ENCODE data around the gene ENKUR.

ENKUR gene

DNA sequence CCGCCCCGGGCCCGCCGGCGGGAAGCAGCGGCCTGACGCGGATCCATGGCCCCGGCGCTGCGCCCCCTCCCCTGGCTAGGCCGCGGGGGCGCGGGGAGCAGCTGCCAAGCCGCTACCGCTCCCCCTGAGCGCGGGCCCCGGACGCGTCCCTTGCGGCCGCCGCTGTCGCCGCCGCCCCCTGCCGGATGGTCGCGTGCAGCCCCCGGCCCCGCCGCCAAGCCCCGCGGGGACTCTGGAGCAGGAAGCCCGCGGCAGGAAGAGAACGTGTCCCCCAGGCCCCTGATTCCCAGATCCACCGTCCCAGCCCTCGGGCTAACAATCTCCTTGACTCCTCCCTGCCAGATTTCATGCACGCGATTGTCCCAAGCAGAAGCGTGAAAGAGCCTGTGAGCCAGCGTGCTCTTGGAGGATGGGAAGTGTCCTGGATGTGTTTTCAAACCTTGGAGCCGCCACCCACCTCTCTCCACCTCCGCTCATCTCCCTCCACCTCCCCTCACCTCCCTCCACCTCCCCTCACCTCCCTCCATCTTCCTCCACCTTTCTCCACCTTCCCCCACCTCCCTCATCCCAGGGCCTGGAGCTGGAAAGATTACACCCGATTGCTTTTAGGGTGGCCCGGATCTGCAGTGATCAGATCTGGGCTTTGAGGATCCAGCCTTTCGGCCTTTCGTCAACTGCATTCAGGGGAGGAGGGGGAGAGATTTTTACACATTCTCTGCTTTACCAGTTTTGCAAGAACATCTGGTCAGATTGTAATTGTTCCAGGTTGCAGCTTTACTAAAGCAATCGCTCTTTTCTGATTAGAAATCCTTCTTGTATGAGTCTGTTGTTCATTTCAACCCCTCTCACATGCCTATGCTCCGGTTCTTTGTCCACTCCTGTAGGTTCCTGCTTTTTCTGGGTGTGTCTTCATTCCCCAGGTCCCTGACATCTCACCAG lies 63.0 kb downstream of the ENKUR start:
- no peak for TF ChIP-seq CSDC2 (CRISPR knock-in tag; IDR thresholded peaks at IDR 0.05)
- no peak for TF ChIP-seq ISL1 (CRISPR knock-in tag; IDR thresholded peaks at IDR 0.05)
- TF ChIP-seq, protein P1, sequence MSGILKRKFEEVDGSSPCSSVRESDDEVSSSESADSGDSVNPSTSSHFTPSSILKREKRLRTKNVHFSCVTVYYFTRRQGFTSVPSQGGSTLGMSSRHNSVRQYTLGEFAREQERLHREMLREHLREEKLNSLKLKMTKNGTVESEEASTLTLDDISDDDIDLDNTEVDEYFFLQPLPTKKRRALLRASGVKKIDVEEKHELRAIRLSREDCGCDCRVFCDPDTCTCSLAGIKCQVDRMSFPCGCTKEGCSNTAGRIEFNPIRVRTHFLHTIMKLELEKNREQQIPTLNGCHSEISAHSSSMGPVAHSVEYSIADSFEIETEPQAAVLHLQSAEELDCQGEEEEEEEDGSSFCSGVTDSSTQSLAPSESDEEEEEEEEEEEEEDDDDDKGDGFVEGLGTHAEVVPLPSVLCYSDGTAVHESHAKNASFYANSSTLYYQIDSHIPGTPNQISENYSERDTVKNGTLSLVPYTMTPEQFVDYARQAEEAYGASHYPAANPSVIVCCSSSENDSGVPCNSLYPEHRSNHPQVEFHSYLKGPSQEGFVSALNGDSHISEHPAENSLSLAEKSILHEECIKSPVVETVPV (CRISPR knock-in tag; IDR thresholded peaks at IDR 0.05) = no peak
- TF ChIP-seq, protein P2, sequence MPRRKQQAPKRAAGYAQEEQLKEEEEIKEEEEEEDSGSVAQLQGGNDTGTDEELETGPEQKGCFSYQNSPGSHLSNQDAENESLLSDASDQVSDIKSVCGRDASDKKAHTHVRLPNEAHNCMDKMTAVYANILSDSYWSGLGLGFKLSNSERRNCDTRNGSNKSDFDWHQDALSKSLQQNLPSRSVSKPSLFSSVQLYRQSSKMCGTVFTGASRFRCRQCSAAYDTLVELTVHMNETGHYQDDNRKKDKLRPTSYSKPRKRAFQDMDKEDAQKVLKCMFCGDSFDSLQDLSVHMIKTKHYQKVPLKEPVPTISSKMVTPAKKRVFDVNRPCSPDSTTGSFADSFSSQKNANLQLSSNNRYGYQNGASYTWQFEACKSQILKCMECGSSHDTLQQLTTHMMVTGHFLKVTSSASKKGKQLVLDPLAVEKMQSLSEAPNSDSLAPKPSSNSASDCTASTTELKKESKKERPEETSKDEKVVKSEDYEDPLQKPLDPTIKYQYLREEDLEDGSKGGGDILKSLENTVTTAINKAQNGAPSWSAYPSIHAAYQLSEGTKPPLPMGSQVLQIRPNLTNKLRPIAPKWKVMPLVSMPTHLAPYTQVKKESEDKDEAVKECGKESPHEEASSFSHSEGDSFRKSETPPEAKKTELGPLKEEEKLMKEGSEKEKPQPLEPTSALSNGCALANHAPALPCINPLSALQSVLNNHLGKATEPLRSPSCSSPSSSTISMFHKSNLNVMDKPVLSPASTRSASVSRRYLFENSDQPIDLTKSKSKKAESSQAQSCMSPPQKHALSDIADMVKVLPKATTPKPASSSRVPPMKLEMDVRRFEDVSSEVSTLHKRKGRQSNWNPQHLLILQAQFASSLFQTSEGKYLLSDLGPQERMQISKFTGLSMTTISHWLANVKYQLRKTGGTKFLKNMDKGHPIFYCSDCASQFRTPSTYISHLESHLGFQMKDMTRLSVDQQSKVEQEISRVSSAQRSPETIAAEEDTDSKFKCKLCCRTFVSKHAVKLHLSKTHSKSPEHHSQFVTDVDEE (CRISPR knock-in tag; IDR thresholded peaks at IDR 0.05) = no peak
- TF ChIP-seq ZNF565 (CRISPR knock-in tag; conservative IDR thresholded peaks at IDR 0.05; ENCODE audit: low read depth) = no peak
- TF ChIP-seq ZFP30 (CRISPR knock-in tag; IDR thresholded peaks at IDR 0.05) = no peak
- no peak for TF ChIP-seq TCF4 (CRISPR knock-in tag; IDR thresholded peaks at IDR 0.05; ENCODE audit: borderline replicate concordance)
- no peak for TF ChIP-seq SNAI2 (CRISPR knock-in tag; IDR thresholded peaks at IDR 0.05)
- no peak for TF ChIP-seq ZFP3 (CRISPR knock-in tag; IDR thresholded peaks at IDR 0.05)
- TF ChIP-seq RARB (CRISPR knock-in tag; IDR thresholded peaks at IDR 0.05) = no peak
- peak; percentile 62 for ATAC-seq

DNA sequence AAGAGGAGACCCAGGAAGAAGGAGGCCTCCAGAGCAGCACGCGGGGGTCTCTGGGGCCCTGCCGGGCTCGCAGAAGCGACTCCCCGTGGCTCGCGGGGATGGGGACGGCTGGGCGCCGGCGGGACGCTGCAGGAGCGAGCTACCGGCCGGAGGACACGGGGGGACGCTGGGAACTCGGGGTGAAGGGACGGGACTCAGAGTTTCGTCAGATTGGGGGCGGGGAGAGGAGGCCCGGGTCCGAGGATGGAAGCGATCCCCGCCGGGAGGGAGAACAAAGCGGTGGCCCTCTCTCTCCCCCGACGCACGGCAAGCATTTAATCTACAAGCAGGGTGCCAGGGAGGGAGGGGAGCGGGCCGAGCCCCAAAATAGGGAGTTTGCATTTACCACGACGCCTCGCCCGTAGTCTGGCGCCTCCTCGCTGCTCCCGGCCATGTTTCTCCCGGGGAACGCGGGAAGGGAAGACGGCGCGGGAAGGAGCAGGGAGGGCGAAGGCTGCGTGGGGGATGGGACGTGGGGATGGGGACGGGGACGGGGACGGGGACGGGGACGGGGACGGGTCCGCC lies 63.7 kb downstream of the ENKUR start, which contains the start of gene PRTFDC1:
PRTFDC1 (minus strand) TSS at position 464 of the 564 bp plus-strand sequence; CDS start at position 433, 31 bp downstream.
- TF ChIP-seq ZFP3 (CRISPR knock-in tag; IDR thresholded peaks at IDR 0.05) (no peak), ESRRG (CRISPR knock-in tag; IDR thresholded peaks at IDR 0.05) (no peak), TOX (CRISPR knock-in tag; IDR thresholded peaks at IDR 0.05; ENCODE audit: borderline replicate concordance) (no peak), ZNF70 (CRISPR knock-in tag; IDR thresholded peaks at IDR 0.05) (no peak), RARB (CRISPR knock-in tag; IDR thresholded peaks at IDR 0.05) (no peak), BACH2 (CRISPR knock-in tag; IDR thresholded peaks at IDR 0.05; ENCODE audit: borderline replicate concordance) (no peak), ZFP30 (CRISPR knock-in tag; IDR thresholded peaks at IDR 0.05) (no peak), ARNTL (CRISPR knock-in tag; IDR thresholded peaks at IDR 0.05; ENCODE audit: borderline replicate concordance, low read depth) (no peak), SNAI2 (CRISPR knock-in tag; IDR thresholded peaks at IDR 0.05) (no peak), ZNF8 (CRISPR knock-in tag; IDR thresholded peaks at IDR 0.05) (no peak), CSDC2 (CRISPR knock-in tag; IDR thresholded peaks at IDR 0.05) (no peak), ISL1 (CRISPR knock-in tag; IDR thresholded peaks at IDR 0.05) (no peak), OSR1 (CRISPR knock-in tag; IDR thresholded peaks at IDR 0.05) (no peak), PPARA (CRISPR knock-in tag; IDR thresholded peaks at IDR 0.05; ENCODE audit: borderline replicate concordance) (no peak)
- TF ChIP-seq, protein P1 (CRISPR knock-in tag; IDR thresholded peaks at IDR 0.05) = no peak
- TF ChIP-seq, protein P3, sequence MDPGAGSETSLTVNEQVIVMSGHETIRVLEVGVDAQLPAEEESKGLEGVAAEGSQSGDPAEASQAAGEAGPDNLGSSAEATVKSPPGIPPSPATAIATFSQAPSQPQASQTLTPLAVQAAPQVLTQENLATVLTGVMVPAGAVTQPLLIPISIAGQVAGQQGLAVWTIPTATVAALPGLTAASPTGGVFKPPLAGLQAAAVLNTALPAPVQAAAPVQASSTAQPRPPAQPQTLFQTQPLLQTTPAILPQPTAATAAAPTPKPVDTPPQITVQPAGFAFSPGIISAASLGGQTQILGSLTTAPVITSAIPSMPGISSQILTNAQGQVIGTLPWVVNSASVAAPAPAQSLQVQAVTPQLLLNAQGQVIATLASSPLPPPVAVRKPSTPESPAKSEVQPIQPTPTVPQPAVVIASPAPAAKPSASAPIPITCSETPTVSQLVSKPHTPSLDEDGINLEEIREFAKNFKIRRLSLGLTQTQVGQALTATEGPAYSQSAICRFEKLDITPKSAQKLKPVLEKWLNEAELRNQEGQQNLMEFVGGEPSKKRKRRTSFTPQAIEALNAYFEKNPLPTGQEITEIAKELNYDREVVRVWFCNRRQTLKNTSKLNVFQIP (CRISPR knock-in tag; IDR thresholded peaks at IDR 0.05; ENCODE audit: borderline replicate concordance, low read depth) = no peak
- TF ChIP-seq, protein P4, sequence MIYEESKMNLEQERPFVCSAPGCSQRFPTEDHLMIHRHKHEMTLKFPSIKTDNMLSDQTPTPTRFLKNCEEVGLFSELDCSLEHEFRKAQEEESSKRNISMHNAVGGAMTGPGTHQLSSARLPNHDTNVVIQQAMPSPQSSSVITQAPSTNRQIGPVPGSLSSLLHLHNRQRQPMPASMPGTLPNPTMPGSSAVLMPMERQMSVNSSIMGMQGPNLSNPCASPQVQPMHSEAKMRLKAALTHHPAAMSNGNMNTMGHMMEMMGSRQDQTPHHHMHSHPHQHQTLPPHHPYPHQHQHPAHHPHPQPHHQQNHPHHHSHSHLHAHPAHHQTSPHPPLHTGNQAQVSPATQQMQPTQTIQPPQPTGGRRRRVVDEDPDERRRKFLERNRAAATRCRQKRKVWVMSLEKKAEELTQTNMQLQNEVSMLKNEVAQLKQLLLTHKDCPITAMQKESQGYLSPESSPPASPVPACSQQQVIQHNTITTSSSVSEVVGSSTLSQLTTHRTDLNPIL (CRISPR knock-in tag; IDR thresholded peaks at IDR 0.05; ENCODE audit: low read depth) = no peak
- TF ChIP-seq, protein P2 (CRISPR knock-in tag; IDR thresholded peaks at IDR 0.05) = no peak
- TF ChIP-seq, protein P5, sequence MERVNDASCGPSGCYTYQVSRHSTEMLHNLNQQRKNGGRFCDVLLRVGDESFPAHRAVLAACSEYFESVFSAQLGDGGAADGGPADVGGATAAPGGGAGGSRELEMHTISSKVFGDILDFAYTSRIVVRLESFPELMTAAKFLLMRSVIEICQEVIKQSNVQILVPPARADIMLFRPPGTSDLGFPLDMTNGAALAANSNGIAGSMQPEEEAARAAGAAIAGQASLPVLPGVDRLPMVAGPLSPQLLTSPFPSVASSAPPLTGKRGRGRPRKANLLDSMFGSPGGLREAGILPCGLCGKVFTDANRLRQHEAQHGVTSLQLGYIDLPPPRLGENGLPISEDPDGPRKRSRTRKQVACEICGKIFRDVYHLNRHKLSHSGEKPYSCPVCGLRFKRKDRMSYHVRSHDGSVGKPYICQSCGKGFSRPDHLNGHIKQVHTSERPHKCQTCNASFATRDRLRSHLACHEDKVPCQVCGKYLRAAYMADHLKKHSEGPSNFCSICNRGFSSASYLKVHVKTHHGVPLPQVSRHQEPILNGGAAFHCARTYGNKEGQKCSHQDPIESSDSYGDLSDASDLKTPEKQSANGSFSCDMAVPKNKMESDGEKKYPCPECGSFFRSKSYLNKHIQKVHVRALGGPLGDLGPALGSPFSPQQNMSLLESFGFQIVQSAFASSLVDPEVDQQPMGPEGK (CRISPR knock-in tag; IDR thresholded peaks at IDR 0.05; ENCODE audit: borderline replicate concordance) = no peak
- ATAC-seq = peak; percentile 57

Measured in SK-N-SH treated with all-trans-retinoic acid at 6 μM for 48 hours (cell line).